ENCODE measurements around the gene WIPF1. TPM values are rescaled to one million over a fixed set of nuclear protein-coding genes. Genes with fewer than 3 reads are reported as not detected.

Gene WIPF1
- total RNA-seq, 1 donor, result 20.5 TPM

- H3K4me3 ChIP-seq (ENCODE audit: low read depth, low read length), result no peak overlapping the region
- no peak for DNase-seq (ENCODE audit: low read depth)
- no peak for TF ChIP-seq CTCF (IDR thresholded peaks at IDR 0.05; ENCODE audit: insufficient read depth, low read length)
These were observed 2.7 kb upstream of the WIPF1 start for GRCh38 chr2:174600349-174600748.

GRCh38 chr2:174599310-174599921 is 1.8 kb upstream of the WIPF1 start:
- no peak for TF ChIP-seq CTCF (IDR thresholded peaks at IDR 0.05; ENCODE audit: insufficient read depth, low read length)
- no peak for DNase-seq (ENCODE audit: low read depth)
- H3K4me3 ChIP-seq (ENCODE audit: low read depth, low read length), result no peak overlapping the region

GRCh38 chr2:174597009-174597344 is 627 bp downstream of the WIPF1 start:
- TF ChIP-seq CTCF (IDR thresholded peaks at IDR 0.05; ENCODE audit: insufficient read depth, low read length), result no peak
- H3K4me3 ChIP-seq (ENCODE audit: low read depth, low read length), result peak overlapping the region; percentile 7
- no peak for DNase-seq (ENCODE audit: low read depth)

GRCh38 chr2:174595891-174596397 is 1.7 kb downstream of the WIPF1 start:
- no peak for DNase-seq (ENCODE audit: low read depth)
- TF ChIP-seq CTCF (IDR thresholded peaks at IDR 0.05; ENCODE audit: insufficient read depth, low read length), result no peak
- no peak overlapping the region for H3K4me3 ChIP-seq (ENCODE audit: low read depth, low read length)

GRCh38 chr2:174595116-174595809 is 2.3 kb downstream of the WIPF1 start:
- DNase-seq (ENCODE audit: low read depth), result no peak
- no peak for TF ChIP-seq CTCF (IDR thresholded peaks at IDR 0.05; ENCODE audit: insufficient read depth, low read length)
- no peak overlapping the region for H3K4me3 ChIP-seq (ENCODE audit: low read depth, low read length)

GRCh38 chr2:174594456-174594855 is 3.1 kb downstream of the WIPF1 start:
- H3K4me3 ChIP-seq (ENCODE audit: low read depth, low read length), result no peak overlapping the region
- no peak for TF ChIP-seq CTCF (IDR thresholded peaks at IDR 0.05; ENCODE audit: insufficient read depth, low read length)
- DNase-seq (ENCODE audit: low read depth), result no peak
